Chondrocyte (in vitro differentiated cells): ENCODE data around the gene BICRAL. TPM values are rescaled to one million over a fixed set of nuclear protein-coding genes. Genes with fewer than 3 reads are reported as not detected.
A peak's percentile ranks its signal among the peaks of the same experiment; 100 is the strongest.
"Not testable (repeated sequence)": the region's sequence is repeated elsewhere in the genome, so short reads cannot be mapped to it uniquely, and the experiment has no call there.

ENCODE experiments used
- DNase-seq: peaks from one replicate; pipeline ENCODE4 v3.0.0; 2021; ENCODE audit warnings: mixed read lengths, low spot score
- H3K27ac Mint-ChIP-seq: one replicate; pipeline ENCODE4 v1.8.0; 2021; ENCODE audit warnings: mild to moderate bottlenecking, moderate library complexity, mixed read lengths; ENCODE audit not compliant: unreplicated experiment
- H3K27me3 Mint-ChIP-seq: 2 replicates; pipeline ENCODE4 v1.8.0; 2021; ENCODE audit warnings: low read depth, mixed read lengths
- H3K36me3 Mint-ChIP-seq: 2 replicates; pipeline ENCODE4 v1.8.0; 2021; ENCODE audit warnings: low read depth, mixed read lengths
- H3K4me1 Mint-ChIP-seq: 2 replicates; pipeline ENCODE4 v1.8.0; 2021; ENCODE audit warnings: low read depth, mild to moderate bottlenecking, mixed read lengths
- H3K4me3 Mint-ChIP-seq: one replicate; pipeline ENCODE4 v1.8.0; 2021; ENCODE audit warnings: mild to moderate bottlenecking, moderate library complexity, mixed read lengths; ENCODE audit not compliant: unreplicated experiment
- H3K9me3 Mint-ChIP-seq: 2 replicates; pipeline ENCODE4 v1.8.0; 2021; ENCODE audit warnings: low read depth, mixed read lengths
- total RNA-seq: library from RNA; stranded (reverse); gene quantifications from 3 replicates; pipeline ENCODE4 v1.2.1, GENCODE V29; 2021
- TF ChIP-seq, protein P1 (sequence below): fragments of 200-600 bp; sonication (generic); IDR thresholded peaks from 2 replicates; pipeline ENCODE4 v1.5.0; 2021; ENCODE audit warnings: antibody characterized with exemption, mild to moderate bottlenecking, moderate library complexity

Gene BICRAL
- total RNA-seq, 1 donor from 2014 or later: 9.7 TPM

DNA sequence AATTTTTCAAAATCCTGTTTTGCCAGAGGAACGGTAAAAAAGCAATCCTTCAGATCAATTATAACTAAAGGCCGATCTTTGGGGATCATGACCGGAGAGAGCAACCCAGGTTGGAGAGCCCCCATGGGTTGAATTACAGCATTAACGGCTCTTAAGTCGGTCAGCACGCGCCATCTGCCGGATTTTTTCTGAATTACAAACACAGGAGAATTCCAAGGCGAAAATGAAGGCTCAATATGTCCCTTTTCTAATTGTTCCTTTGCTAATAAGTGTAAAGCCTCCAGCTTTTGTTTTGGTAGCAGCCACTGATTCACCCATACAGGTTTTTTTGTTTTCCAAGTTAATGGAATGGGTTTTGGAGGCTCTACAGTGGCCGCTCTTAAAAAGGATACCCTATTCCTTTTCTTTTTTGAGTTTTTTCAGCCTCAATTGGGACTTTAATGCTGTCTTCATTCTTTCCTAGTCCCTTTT is 117.1 kb downstream of the BICRAL start:
- Mint-ChIP-seq H3K4me3 (peak overlapping the region; percentile 33), H3K27ac (no peak overlapping the region), H3K9me3 (no peaks in the 10 kb centered on the region), H3K4me1 (peaks cover 21% of the 10 kb centered on the region), H3K27me3 (no peaks in the 10 kb centered on the region), H3K36me3 (no peaks in the 10 kb centered on the region)
- no peak for DNase-seq
- TF ChIP-seq, protein P1, sequence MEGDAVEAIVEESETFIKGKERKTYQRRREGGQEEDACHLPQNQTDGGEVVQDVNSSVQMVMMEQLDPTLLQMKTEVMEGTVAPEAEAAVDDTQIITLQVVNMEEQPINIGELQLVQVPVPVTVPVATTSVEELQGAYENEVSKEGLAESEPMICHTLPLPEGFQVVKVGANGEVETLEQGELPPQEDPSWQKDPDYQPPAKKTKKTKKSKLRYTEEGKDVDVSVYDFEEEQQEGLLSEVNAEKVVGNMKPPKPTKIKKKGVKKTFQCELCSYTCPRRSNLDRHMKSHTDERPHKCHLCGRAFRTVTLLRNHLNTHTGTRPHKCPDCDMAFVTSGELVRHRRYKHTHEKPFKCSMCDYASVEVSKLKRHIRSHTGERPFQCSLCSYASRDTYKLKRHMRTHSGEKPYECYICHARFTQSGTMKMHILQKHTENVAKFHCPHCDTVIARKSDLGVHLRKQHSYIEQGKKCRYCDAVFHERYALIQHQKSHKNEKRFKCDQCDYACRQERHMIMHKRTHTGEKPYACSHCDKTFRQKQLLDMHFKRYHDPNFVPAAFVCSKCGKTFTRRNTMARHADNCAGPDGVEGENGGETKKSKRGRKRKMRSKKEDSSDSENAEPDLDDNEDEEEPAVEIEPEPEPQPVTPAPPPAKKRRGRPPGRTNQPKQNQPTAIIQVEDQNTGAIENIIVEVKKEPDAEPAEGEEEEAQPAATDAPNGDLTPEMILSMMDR: peak; percentile 84

DNA sequence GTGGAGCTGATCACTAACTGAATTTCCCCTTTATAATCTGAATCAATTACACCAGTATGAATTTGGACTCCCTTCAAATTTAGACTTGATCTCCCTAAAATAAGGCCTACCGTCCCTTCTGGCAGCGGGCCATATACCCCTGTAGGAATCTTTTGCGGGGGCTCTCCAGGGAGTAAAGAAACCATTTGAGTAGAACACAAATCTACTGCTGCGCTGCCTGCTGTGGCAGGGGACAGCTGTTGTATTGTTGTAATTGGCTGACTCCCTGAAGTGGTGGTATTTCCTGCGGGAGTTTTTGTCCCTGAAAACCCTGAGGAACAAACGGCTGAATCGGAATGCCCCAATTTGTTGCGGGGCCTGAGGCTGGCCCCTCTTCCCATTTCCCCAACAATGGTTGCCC is 118.0 kb downstream of the BICRAL start:
- TF ChIP-seq, protein P1: no peak
- Mint-ChIP-seq H3K9me3 (no peaks in the 10 kb centered on the region), H3K36me3 (no peaks in the 10 kb centered on the region), H3K4me1 (peaks cover 21% of the 10 kb centered on the region), H3K27me3 (no peaks in the 10 kb centered on the region), H3K4me3 (no peak overlapping the region), H3K27ac (peak overlapping the region; percentile 59)
- peak; percentile 33 for DNase-seq

DNA sequence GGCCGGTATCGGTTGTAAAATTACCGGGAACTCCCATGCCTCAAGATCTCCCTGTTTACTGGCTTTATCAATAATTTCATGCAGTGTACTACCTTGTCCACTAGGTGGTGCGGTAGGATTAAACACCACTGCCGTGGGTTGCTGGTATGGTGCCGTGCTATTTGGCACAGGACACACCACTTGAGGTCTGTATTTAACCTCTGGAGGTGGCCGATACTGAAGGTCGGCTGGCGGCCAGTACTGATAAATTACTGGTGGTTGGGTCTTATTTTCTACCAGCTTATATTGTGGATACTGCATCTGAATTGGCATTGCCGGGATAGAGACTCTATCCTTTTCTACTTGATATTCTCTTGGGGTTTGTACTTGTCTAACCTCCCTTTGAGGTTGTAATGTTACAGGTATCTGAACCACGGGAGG is 119.7 kb downstream of the BICRAL start:
- Mint-ChIP-seq H3K36me3 (no peaks in the 10 kb centered on the region), H3K9me3 (no peaks in the 10 kb centered on the region), H3K4me3 (peak overlapping the region; percentile 39), H3K27ac (no peak overlapping the region), H3K4me1 (peaks cover 21% of the 10 kb centered on the region), H3K27me3 (no peaks in the 10 kb centered on the region)
- TF ChIP-seq, protein P1: peak; percentile 89
- DNase-seq: peak; percentile 34

DNA sequence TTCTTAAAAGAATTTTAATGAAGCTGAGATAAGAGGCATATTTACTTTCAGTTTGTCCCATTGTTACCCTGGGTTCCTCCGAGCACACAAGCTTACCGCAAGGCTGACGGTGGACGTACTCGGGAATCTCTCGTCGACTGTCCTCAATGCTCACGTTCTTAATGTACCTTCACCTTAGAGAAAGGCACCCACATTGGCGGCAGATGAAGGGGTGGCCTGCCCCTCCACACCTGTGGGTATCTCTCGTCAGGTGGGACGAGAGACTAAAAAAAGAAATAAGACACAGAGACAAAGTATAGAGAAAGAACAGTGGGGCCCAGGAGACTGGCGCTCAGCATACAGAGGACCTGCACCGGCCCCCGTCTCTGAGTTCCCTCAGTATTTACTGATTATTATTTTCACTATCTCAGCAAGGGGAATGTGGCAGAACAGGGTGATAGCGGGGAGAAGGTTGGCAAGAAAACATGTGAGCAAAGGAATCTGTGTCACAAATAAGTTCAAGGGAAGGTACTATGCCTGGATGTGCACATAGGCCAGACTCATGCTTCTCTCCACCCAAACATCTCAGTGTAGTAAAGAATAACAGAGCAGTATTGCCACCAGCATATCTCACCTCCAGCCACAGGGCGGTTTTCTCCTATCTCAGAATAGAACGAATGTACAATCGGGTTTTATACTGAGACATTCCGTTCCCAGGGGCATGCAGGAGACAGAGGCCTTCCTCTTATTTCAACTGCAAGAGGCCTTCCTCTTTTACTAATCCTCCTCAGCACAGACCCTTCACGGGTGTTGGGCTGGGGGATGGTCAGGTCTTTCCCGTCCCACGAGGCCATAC is 120.8 kb downstream of the BICRAL start:
- not testable (repeated sequence) for H3K36me3 Mint-ChIP-seq, H3K27me3 Mint-ChIP-seq, H3K9me3 Mint-ChIP-seq, H3K4me3 Mint-ChIP-seq, H3K27ac Mint-ChIP-seq
- peaks cover 21% of the 10 kb centered on the region for H3K4me1 Mint-ChIP-seq
- DNase-seq: peak; percentile 41

DNA sequence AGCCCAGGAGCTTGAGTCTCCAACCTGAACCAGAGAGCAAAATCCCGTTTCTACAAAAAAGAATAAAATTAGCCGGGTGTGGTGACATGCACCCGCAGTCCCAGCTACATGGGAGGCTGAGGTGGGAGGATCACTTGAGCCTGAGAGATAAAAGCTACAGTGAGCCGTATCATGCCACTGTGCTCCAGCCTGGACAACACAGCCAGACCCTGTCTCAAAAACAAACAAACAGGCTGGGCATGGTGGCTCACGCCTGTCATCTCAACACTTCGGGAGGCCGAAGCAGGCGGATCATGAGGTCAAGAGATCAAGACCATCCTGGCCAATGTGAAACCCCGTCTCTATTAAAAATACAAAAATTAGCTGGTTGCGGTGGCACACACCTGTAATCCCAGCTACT is 122.6 kb downstream of the BICRAL start:
- DNase-seq: peak; percentile 41

More for the DNA sequence above, 122.6 kb downstream of the BICRAL start:
- TF ChIP-seq, protein P1: no peak
- peaks cover 14% of the 10 kb centered on the region for H3K4me1 Mint-ChIP-seq
- no peaks in the 10 kb centered on the region for H3K27me3 Mint-ChIP-seq
- no peak overlapping the region for H3K4me3 Mint-ChIP-seq
- no peaks in the 10 kb centered on the region for H3K9me3 Mint-ChIP-seq
- no peaks in the 10 kb centered on the region for H3K36me3 Mint-ChIP-seq
- no peak overlapping the region for H3K27ac Mint-ChIP-seq
